MM.1S (cell line): Measurements from ENCODE around the gene PLA2G7.

Source experiments
- DNase-seq: peaks from one replicate; pipeline ENCODE4 v3.0.0-alpha.2; 2015
- H2AFZ ChIP-seq: fragments of 300-600 bp; sonication (generic); 2 replicates; pipeline ENCODE4 v1.6.0; 2016; ENCODE audit warnings: antibody characterized with exemption, low read length
- H3F3A ChIP-seq: fragments of 300-600 bp; sonication (generic); 2 replicates; pipeline ENCODE4 v1.6.1; 2016; ENCODE audit warnings: mild to moderate bottlenecking, antibody characterized with exemption, low read length, moderate library complexity, mixed read lengths; ENCODE audit not compliant: insufficient read depth
- H3K27ac ChIP-seq: fragments of 300-600 bp; sonication (generic); 2 replicates; pipeline ENCODE4 v1.5.1; 2016; ENCODE audit warnings: mild to moderate bottlenecking, low read length
- H3K27me3 ChIP-seq: fragments of 300-600 bp; sonication (generic); replicated peaks from 2 replicates; pipeline ENCODE4 v1.6.0; 2016; ENCODE audit warnings: low read length; ENCODE audit not compliant: insufficient read depth
- H3K36me3 ChIP-seq: fragments of 300-600 bp; sonication (generic); replicated peaks from 2 replicates; pipeline ENCODE4 v1.6.1; 2016; ENCODE audit warnings: mild to moderate bottlenecking, low read length, mixed read lengths; ENCODE audit not compliant: insufficient read depth
- H3K4me1 ChIP-seq: fragments of 300-600 bp; sonication (generic); 2 replicates; pipeline ENCODE4 v1.6.1; 2016; ENCODE audit warnings: low read length, mixed read lengths
- H3K4me2 ChIP-seq: fragments of 300-600 bp; sonication (generic); 2 replicates; pipeline ENCODE4 v1.6.0; 2016; ENCODE audit warnings: low read depth, low read length
- H3K4me3 ChIP-seq: fragments of 300-600 bp; sonication (generic); 2 replicates; pipeline ENCODE4 v1.5.1; 2016; ENCODE audit warnings: low read length, mixed read lengths
- H3K79me2 ChIP-seq: fragments of 300-600 bp; sonication (generic); 2 replicates; pipeline ENCODE4 v1.6.1; 2016; ENCODE audit warnings: mixed run types, low read length, mixed read lengths
- H3K9ac ChIP-seq: fragments of 300-600 bp; sonication (generic); 2 replicates; pipeline ENCODE4 v1.6.1; 2016; ENCODE audit warnings: low read length, mixed read lengths
- H3K9me2 ChIP-seq: fragments of 300-600 bp; sonication (generic); replicated peaks from 2 replicates; pipeline ENCODE4 v1.6.1; 2016; ENCODE audit warnings: mild to moderate bottlenecking, low read length, mixed read lengths; ENCODE audit not compliant: insufficient read depth
- H3K9me3 ChIP-seq: fragments of 300-600 bp; sonication (generic); replicated peaks from 2 replicates; pipeline ENCODE4 v1.6.1; 2016; ENCODE audit warnings: mild to moderate bottlenecking, low read length, mixed read lengths; ENCODE audit not compliant: insufficient read depth
- H4K20me1 ChIP-seq: fragments of 300-600 bp; sonication (generic); 2 replicates; pipeline ENCODE4 v1.6.1; 2016; ENCODE audit warnings: mild to moderate bottlenecking, low read length, moderate library complexity, mixed read lengths; ENCODE audit not compliant: insufficient read depth
- CTCF ChIP-seq: fragments of 300-600 bp; sonication (generic); IDR thresholded peaks from 2 replicates; pipeline ENCODE4 v1.5.1; 2016; ENCODE audit warnings: antibody characterized with exemption, low read length, mixed read lengths
- EZH2 ChIP-seq: fragments of 300-600 bp; sonication (generic); optimal IDR thresholded peaks from 2 replicates; pipeline ENCODE3; 2017; ENCODE audit warnings: low read depth, mild to moderate bottlenecking, antibody characterized with exemption, low read length, mixed read lengths
- EZH2phosphoT487 ChIP-seq: fragments of 300-600 bp; sonication (generic); IDR thresholded peaks from 2 replicates; pipeline ENCODE4 v1.6.1; 2018; ENCODE audit warnings: antibody characterized with exemption, low read length

PLA2G7 gene

GRCh38 chr6:46688117-46688965 lies 46.8 kb downstream of the PLA2G7 start:
- Histone ChIP-seq H3K9ac (no peak overlapping the region), H3K27me3 (no peaks in the 10 kb centered on the region), H3K9me2 (no peaks in the 10 kb centered on the region), H2AFZ (no peak overlapping the region), H3K79me2 (no peaks in the 10 kb centered on the region), H3K36me3 (no peaks in the 10 kb centered on the region), H3K4me3 (no peak overlapping the region), H3K4me1 (no peaks in the 10 kb centered on the region), H3K4me2 (no peak overlapping the region), H3K27ac (no peak overlapping the region), H3K9me3 (no peaks in the 10 kb centered on the region), H3F3A (no peaks in the 10 kb centered on the region), H4K20me1 (no peaks in the 10 kb centered on the region)
- no peak for DNase-seq
- TF ChIP-seq EZH2phosphoT487: no peak
- no peak for TF ChIP-seq CTCF
- no peak for TF ChIP-seq EZH2

GRCh38 chr6:46687619-46688097 lies 47.5 kb downstream of the PLA2G7 start, which contains the start of gene TDRD6:
Gene TDRD6, plus strand, starts transcription at chr6:46687885. Its CDS starts 244 bp downstream, at chr6:46688129.
- Histone ChIP-seq H3K4me3 (no peak within 1 kb of the TSS), H3F3A (no peaks in the 10 kb centered on the region), H3K36me3 (no peaks in the 10 kb centered on the region), H3K27ac (no peak within 1 kb of the TSS), H3K9me3 (no peaks in the 10 kb centered on the region), H3K9me2 (no peaks in the 10 kb centered on the region), H3K4me2 (no peak within 1 kb of the TSS), H3K27me3 (no peaks in the 10 kb centered on the region), H2AFZ (no peak within 1 kb of the TSS), H3K4me1 (no peaks in the 10 kb centered on the region), H4K20me1 (no peaks in the 10 kb centered on the region), H3K79me2 (no peaks in the 10 kb centered on the region), H3K9ac (no peak within 1 kb of the TSS)
- no peak for DNase-seq
- TF ChIP-seq EZH2 (no peak), CTCF (no peak), EZH2phosphoT487 (no peak)

- H3K9me3 ChIP-seq: no peaks in the 10 kb centered on the region
- no peak overlapping the region for H3K4me2 ChIP-seq
- no peaks in the 10 kb centered on the region for H3K4me1 ChIP-seq
- DNase-seq: no peak
- H3K9ac ChIP-seq: no peak overlapping the region
- H4K20me1 ChIP-seq: no peaks in the 10 kb centered on the region
- H2AFZ ChIP-seq: no peak overlapping the region
- no peaks in the 10 kb centered on the region for H3K79me2 ChIP-seq
- no peak overlapping the region for H3K4me3 ChIP-seq
- TF ChIP-seq EZH2 (no peak), CTCF (no peak), EZH2phosphoT487 (no peak)
- no peaks in the 10 kb centered on the region for H3K9me2 ChIP-seq
- no peaks in the 10 kb centered on the region for H3F3A ChIP-seq
- H3K27ac ChIP-seq: no peak overlapping the region
- H3K36me3 ChIP-seq: no peaks in the 10 kb centered on the region
- no peaks in the 10 kb centered on the region for H3K27me3 ChIP-seq
Observed at GRCh38 chr6:46684771-46685170, 50.4 kb downstream of the PLA2G7 start.
